LNCAP (cell line): ENCODE measurements around the gene PCSK4.

Experiments used
- CTCF ChIP-seq: fragments of 450-650 bp; IDR thresholded peaks from 2 replicates; pipeline ENCODE4 v1.5.1; 2017; ENCODE audit warnings: mild to moderate bottlenecking

Gene PCSK4

GRCh38 chr19:1474011-1474764 is 16.0 kb downstream of the PCSK4 start:
- no peak for TF ChIP-seq CTCF

DNA sequence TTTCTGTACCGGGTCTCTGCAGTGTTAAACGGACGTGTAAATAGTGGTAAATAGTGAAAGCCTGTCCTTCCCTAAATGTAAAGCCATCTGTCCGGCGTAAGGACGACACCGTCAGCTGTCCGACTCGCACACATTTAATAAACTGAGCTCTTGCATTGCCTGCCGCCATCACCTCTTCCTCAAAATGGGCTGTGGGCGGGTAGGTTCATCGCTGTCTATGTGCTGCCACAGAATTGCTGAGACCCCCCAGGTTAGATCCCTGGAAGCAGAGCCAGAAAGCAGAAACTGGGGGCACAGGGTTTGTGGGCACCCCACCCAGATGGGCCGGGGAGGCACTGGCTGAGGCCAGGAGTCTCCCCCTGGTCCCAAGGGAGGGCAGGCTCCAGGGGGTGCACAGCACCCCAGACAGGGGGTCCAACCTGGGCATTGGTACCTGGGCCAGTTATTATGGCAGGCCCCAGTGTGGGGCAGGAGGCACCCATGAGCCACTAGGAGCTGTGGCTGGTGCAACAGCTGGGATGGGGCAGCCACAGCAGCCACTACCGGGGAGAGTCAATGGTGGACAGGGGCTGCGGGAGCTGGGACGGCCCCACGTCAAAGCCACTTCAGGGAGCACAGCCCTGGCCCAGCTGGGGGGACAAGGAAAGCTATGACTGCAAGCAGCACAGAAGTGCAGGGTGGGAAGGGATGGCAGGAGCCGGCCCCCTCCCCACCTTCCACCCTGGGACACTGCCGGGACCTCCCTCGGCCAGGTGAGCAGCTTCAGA is 16.9 kb downstream of the PCSK4 start:
- no peak for TF ChIP-seq CTCF

GRCh38 chr19:1472231-1473084 is 17.7 kb downstream of the PCSK4 start:
- TF ChIP-seq CTCF, result no peak

DNA sequence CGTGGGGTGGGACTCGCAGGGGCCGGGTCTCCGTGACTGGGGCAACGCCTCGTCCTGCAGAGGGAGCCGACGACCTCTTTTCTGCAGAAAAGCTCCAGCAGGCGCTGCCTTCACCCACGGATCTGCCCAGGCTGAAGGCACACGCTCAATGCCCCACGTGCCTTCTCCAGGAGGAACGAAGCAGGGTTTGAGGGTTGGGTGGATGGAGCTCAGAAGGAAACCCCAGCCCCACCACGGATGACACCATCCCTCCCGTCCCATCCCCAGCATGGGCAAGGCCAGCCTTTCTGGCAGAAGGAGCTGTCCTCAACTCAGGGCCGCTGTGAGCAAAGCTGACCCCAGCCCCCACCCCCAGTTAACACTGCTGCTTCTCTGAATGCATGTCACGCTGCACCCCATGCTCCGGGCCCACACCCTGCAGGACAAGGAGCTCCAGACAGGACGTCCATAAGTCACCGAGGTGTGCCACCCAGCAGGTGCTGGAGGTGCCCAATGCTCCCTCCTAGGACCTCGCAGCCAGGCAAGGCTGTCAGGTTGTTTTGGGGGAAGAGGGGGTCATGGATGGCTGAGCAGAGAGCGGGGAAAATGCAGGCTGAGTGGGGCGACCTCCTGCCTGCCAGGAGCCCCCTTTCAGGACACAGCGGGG is 18.5 kb downstream of the PCSK4 start:
- TF ChIP-seq CTCF, result no peak; the same call in 1 of the 2 replicates

DNA sequence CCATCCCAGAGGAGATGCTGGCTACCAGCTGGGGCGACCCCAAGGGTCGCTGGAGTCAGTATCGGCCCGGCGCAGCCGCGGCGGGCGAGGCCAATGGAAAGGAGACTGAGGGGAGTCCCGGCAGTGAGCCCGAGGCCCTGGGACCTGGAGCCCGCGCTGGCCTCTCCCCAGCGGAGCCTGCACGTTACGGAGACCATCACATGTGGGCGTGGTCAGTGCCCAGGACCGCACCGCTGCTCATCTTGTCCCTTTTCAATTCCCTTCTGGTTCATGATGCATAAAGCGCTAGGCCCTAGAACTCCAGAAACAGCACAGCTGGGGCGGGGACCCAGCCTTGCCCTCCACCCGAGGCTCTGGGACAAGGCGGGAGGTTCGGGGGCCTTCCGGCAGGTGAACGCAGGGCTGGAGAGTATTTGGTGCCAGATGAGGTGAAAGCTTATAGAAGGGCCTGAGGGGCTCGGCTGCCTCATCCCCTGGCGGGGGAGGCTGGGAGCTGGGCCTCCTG is 19.1 kb downstream of the PCSK4 start:
- no peak for TF ChIP-seq CTCF

GRCh38 chr19:1470305-1471009 is 19.7 kb downstream of the PCSK4 start:
- TF ChIP-seq CTCF, result no peak
